WTC11 (cell line): ENCODE measurements around the gene NOD1. TPM values are rescaled to one million over a fixed set of nuclear protein-coding genes. Genes with fewer than 3 reads are reported as not detected.
"Not testable (repeated sequence)": the region's sequence is repeated elsewhere in the genome, so short reads cannot be mapped to it uniquely, and the experiment has no call there.

Source experiments
- ATAC-seq: fragments of 200-7000 bp; cut with Tn5 transposase; 2 replicates; pipeline ENCODE4 v1.10.0; 2021; ENCODE audit warnings: mild to moderate bottlenecking, moderate library complexity
- CTCF ChIA-PET: fragments of 300-600 bp; sonication (Branson Sonifier 250); formaldehyde crosslinking; loops from one replicate; lab custom pipeline; 2021; ENCODE audit warnings: antibody characterized with exemption; lab: Charles Lee
- POLR2A ChIA-PET: fragments of 350-600 bp; sonication (Branson Sonifier 250); formaldehyde crosslinking; loops from one replicate; lab custom pipeline; 2021; ENCODE audit warnings: antibody characterized with exemption; lab: Charles Lee
- DNase-seq: peaks from one replicate; pipeline ENCODE4 v3.0.0; 2021; ENCODE audit warnings: low spot score
- H3K27ac Mint-ChIP-seq: 2 replicates; pipeline ENCODE4 v1.8.0; 2021; ENCODE audit warnings: mixed read lengths
- H3K27me3 Mint-ChIP-seq: 2 replicates; pipeline ENCODE4 v1.8.0; 2021; ENCODE audit warnings: low read depth, mild to moderate bottlenecking, moderate library complexity, mixed read lengths
- H3K36me3 Mint-ChIP-seq: 2 replicates; pipeline ENCODE4 v1.8.0; 2021; ENCODE audit warnings: mixed read lengths
- H3K4me1 Mint-ChIP-seq: 2 replicates; pipeline ENCODE4 v1.8.0; 2022; ENCODE audit warnings: mixed read lengths
- H3K4me3 Mint-ChIP-seq: 2 replicates; pipeline ENCODE4 v1.8.0; 2021; ENCODE audit warnings: mild to moderate bottlenecking, moderate library complexity, mixed read lengths
- H3K9me3 Mint-ChIP-seq: 2 replicates; pipeline ENCODE4 v1.8.0; 2021; ENCODE audit warnings: mixed read lengths
- ELF4 ChIP-seq: sonication (generic); formaldehyde crosslinking; IDR thresholded peaks from 2 replicates; pipeline ENCODE4 v1.8.1; 2022; ENCODE audit warnings: low read depth, mild to moderate bottlenecking, moderate library complexity, missing genetic modification reagents
- FOXJ3 ChIP-seq: sonication (generic); formaldehyde crosslinking; IDR thresholded peaks from 2 replicates; pipeline ENCODE4 v1.9.0; 2021; ENCODE audit warnings: missing genetic modification reagents, mild to moderate bottlenecking, borderline replicate concordance
- GABPB1 ChIP-seq: sonication (generic); formaldehyde crosslinking; IDR thresholded peaks from 2 replicates; pipeline ENCODE4 v1.8.1; 2023; ENCODE audit warnings: mild to moderate bottlenecking, missing genetic modification reagents
- GRHL2 ChIP-seq: fragments of 250-450 bp; sonication (Bioruptor Pico); IDR thresholded peaks from 2 replicates; pipeline ENCODE4 v1.8.0; 2022; ENCODE audit warnings: mild to moderate bottlenecking, moderate library complexity; ENCODE audit not compliant: insufficient replicate concordance, severe bottlenecking
- OVOL2 ChIP-seq: fragments of 250-450 bp; sonication (Bioruptor Pico); IDR thresholded peaks from 2 replicates; pipeline ENCODE4 v1.9.0; 2021; ENCODE audit warnings: mild to moderate bottlenecking, borderline replicate concordance
- SMAD4 ChIP-seq: sonication (generic); formaldehyde crosslinking; IDR thresholded peaks from 2 replicates; pipeline ENCODE4 v1.8.0; 2022; ENCODE audit warnings: mild to moderate bottlenecking, missing genetic modification reagents
- SOX15 ChIP-seq: fragments of 250-450 bp; sonication (Bioruptor Pico); IDR thresholded peaks from 2 replicates; pipeline ENCODE4 v1.9.0; 2021; ENCODE audit warnings: mild to moderate bottlenecking
- TEAD4 ChIP-seq: sonication (generic); formaldehyde crosslinking; IDR thresholded peaks from 2 replicates; pipeline ENCODE4 v1.8.0; 2022; ENCODE audit warnings: mild to moderate bottlenecking, missing genetic modification reagents
- ZNF396 ChIP-seq: fragments of 250-450 bp; sonication (Bioruptor Pico); IDR thresholded peaks from 2 replicates; pipeline ENCODE4 v1.8.0; 2021; ENCODE audit warnings: mild to moderate bottlenecking, moderate library complexity, borderline replicate concordance
- total RNA-seq: library from RNA; stranded (reverse); gene quantifications from 3 replicates; pipeline ENCODE4 v1.2.3, GENCODE V29; 2021
- TF ChIP-seq, protein P1 (sequence below): sonication (generic); formaldehyde crosslinking; IDR thresholded peaks from 2 replicates; pipeline ENCODE4 v1.8.1; 2023; ENCODE audit warnings: mild to moderate bottlenecking, missing genetic modification reagents, moderate library complexity
- TF ChIP-seq, protein P2 (sequence below): sonication (generic); formaldehyde crosslinking; IDR thresholded peaks from 2 replicates; pipeline ENCODE4 v1.8.0; 2022; ENCODE audit warnings: mild to moderate bottlenecking, missing genetic modification reagents
- TF ChIP-seq, protein P3 (sequence below): fragments of 250-450 bp; sonication (Bioruptor Pico); IDR thresholded peaks from 2 replicates; pipeline ENCODE4 v1.9.0; 2021; ENCODE audit warnings: moderate library complexity, mild to moderate bottlenecking, inconsistent platforms, borderline replicate concordance
- TF ChIP-seq, protein P4 (sequence below): sonication (generic); formaldehyde crosslinking; IDR thresholded peaks from 2 replicates; pipeline ENCODE4 v1.8.0; 2022; ENCODE audit warnings: missing genetic modification reagents
- TF ChIP-seq, protein P5 (sequence below): sonication (generic); formaldehyde crosslinking; IDR thresholded peaks from 2 replicates; pipeline ENCODE4 v1.8.0; 2023; ENCODE audit warnings: missing genetic modification reagents, mild to moderate bottlenecking, borderline replicate concordance
- TF ChIP-seq, protein P6 (sequence below): sonication (generic); formaldehyde crosslinking; IDR thresholded peaks from 2 replicates; pipeline ENCODE4 v1.8.1; 2023; ENCODE audit warnings: mild to moderate bottlenecking, missing genetic modification reagents, borderline replicate concordance
- TF ChIP-seq, protein P7 (sequence below): sonication (generic); formaldehyde crosslinking; IDR thresholded peaks from 2 replicates; pipeline ENCODE4 v1.8.0; 2022; ENCODE audit warnings: mild to moderate bottlenecking, missing genetic modification reagents

NOD1 gene
- total RNA-seq, 1 experiment from 2014 or later: 6.4 TPM

DNA sequence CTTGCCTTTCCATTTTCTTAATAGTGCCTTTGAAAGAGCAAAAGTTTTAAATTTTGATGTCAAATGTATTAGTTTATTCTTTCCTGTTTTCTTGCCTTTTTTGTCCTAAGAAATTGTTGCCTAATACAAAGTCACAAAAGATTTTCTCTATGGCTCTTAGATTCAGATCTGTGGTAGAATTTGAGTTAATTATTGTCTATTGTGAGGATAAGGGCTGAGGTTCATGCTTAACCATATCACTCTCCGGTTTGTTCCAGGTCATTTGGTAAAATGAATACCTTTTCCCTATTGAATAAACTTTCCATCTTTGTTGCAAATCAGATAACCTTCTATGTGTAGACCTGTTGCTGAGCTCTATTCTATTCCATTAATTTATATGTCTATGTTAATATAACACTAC lies 96.0 kb downstream of the NOD1 start:
- no peak for ATAC-seq
- Mint-ChIP-seq H3K27ac (no peak overlapping the region), H3K4me3 (no peak overlapping the region), H3K4me1 (no peaks in the 10 kb centered on the region), H3K27me3 (no peaks in the 10 kb centered on the region), H3K36me3 (peaks cover 16% of the 10 kb centered on the region), H3K9me3 (peaks cover 16% of the 10 kb centered on the region)
- CTCF ChIA-PET: no interaction called here
- no peak for TF ChIP-seq ELF4 (CRISPR knock-in tag)
- TF ChIP-seq, protein P1, sequence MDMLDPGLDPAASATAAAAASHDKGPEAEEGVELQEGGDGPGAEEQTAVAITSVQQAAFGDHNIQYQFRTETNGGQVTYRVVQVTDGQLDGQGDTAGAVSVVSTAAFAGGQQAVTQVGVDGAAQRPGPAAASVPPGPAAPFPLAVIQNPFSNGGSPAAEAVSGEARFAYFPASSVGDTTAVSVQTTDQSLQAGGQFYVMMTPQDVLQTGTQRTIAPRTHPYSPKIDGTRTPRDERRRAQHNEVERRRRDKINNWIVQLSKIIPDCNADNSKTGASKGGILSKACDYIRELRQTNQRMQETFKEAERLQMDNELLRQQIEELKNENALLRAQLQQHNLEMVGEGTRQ (CRISPR knock-in tag): no peak
- TF ChIP-seq, protein P2, sequence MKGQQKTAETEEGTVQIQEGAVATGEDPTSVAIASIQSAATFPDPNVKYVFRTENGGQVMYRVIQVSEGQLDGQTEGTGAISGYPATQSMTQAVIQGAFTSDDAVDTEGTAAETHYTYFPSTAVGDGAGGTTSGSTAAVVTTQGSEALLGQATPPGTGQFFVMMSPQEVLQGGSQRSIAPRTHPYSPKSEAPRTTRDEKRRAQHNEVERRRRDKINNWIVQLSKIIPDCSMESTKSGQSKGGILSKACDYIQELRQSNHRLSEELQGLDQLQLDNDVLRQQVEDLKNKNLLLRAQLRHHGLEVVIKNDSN: no peak
- POLR2A ChIA-PET: no interaction called here
- DNase-seq: no peak

DNA sequence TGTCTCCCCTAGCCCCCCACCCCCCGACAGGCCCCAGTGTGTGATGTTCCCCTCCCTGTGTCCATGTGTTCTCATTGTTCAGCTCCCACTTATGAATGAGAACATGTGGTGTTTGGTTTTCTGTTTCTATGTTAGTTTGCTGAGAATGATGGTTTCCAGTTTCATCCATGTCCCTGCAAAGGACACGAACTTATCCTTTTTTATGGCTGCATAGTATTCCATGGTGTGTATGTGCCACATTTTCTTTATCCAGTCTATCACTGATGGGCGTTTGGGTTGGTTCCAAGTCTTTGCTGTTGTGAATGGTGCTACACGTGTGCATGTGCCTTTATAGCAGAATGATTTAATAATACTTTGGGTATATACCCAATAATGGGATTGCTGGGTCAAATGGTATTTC lies 97.8 kb downstream of the NOD1 start:
- H3K27ac Mint-ChIP-seq, ATAC-seq, CTCF ChIA-PET, H3K27me3 Mint-ChIP-seq, DNase-seq, H3K4me1 Mint-ChIP-seq, H3K4me3 Mint-ChIP-seq: not testable (repeated sequence)
- POLR2A ChIA-PET: interaction anchor here (0.6 kb wide), 1 partner anchor 37 kb away, joined by 3 read pairs; no protein-coding TSS in a partner anchor
- H3K36me3 Mint-ChIP-seq: peaks cover 16% of the 10 kb centered on the region
- peaks cover 16% of the 10 kb centered on the region for H3K9me3 Mint-ChIP-seq

DNA sequence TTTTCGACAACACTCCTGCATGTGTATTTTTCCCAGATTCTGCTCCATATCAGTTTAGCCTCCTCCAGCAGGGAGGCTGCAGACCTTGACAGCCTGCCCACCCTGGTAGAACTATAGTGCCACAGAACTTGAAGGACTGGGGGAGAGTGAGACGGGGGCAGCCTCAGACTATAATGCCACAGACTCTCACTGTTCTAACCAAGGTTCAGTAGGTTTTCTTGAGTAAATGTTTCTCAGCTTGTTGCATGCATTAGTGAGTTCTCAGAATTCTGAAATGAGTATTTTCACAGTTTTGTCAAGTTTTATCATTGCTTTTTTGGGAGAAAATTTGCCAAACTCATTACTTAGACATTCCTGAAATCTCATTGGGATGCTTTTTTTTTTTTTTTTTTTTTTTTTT lies 98.3 kb downstream of the NOD1 start:
- Mint-ChIP-seq H3K4me3 (no peak overlapping the region), H3K36me3 (peaks cover 16% of the 10 kb centered on the region)
- no peak for ATAC-seq
- no peak for TF ChIP-seq SMAD4 (CRISPR knock-in tag)
- no peak for TF ChIP-seq FOXJ3 (CRISPR knock-in tag)
- TF ChIP-seq OVOL2: no peak
- TF ChIP-seq, protein P3, sequence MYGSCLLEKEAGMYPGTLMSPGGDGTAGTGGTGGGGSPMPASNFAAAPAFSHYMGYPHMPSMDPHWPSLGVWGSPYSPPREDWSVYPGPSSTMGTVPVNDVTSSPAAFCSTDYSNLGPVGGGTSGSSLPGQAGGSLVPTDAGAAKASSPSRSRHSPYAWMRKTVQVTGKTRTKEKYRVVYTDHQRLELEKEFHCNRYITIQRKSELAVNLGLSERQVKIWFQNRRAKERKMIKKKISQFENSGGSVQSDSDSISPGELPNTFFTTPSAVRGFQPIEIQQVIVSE (CRISPR knock-in tag): no peak
- TF ChIP-seq GABPB1 (CRISPR knock-in tag): no peak
- TF ChIP-seq TEAD4 (CRISPR knock-in tag): no peak
- TF ChIP-seq, protein P4, sequence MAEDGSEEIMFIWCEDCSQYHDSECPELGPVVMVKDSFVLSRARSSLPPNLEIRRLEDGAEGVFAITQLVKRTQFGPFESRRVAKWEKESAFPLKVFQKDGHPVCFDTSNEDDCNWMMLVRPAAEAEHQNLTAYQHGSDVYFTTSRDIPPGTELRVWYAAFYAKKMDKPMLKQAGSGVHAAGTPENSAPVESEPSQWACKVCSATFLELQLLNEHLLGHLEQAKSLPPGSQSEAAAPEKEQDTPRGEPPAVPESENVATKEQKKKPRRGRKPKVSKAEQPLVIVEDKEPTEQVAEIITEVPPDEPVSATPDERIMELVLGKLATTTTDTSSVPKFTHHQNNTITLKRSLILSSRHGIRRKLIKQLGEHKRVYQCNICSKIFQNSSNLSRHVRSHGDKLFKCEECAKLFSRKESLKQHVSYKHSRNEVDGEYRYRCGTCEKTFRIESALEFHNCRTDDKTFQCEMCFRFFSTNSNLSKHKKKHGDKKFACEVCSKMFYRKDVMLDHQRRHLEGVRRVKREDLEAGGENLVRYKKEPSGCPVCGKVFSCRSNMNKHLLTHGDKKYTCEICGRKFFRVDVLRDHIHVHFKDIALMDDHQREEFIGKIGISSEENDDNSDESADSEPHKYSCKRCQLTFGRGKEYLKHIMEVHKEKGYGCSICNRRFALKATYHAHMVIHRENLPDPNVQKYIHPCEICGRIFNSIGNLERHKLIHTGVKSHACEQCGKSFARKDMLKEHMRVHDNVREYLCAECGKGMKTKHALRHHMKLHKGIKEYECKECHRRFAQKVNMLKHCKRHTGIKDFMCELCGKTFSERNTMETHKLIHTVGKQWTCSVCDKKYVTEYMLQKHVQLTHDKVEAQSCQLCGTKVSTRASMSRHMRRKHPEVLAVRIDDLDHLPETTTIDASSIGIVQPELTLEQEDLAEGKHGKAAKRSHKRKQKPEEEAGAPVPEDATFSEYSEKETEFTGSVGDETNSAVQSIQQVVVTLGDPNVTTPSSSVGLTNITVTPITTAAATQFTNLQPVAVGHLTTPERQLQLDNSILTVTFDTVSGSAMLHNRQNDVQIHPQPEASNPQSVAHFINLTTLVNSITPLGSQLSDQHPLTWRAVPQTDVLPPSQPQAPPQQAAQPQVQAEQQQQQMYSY (CRISPR knock-in tag): no peak
- TF ChIP-seq ELF4 (CRISPR knock-in tag): no peak
- no peak for TF ChIP-seq ZNF396 (CRISPR knock-in tag)
- TF ChIP-seq SOX15 (CRISPR knock-in tag): no peak
- TF ChIP-seq, protein P5, sequence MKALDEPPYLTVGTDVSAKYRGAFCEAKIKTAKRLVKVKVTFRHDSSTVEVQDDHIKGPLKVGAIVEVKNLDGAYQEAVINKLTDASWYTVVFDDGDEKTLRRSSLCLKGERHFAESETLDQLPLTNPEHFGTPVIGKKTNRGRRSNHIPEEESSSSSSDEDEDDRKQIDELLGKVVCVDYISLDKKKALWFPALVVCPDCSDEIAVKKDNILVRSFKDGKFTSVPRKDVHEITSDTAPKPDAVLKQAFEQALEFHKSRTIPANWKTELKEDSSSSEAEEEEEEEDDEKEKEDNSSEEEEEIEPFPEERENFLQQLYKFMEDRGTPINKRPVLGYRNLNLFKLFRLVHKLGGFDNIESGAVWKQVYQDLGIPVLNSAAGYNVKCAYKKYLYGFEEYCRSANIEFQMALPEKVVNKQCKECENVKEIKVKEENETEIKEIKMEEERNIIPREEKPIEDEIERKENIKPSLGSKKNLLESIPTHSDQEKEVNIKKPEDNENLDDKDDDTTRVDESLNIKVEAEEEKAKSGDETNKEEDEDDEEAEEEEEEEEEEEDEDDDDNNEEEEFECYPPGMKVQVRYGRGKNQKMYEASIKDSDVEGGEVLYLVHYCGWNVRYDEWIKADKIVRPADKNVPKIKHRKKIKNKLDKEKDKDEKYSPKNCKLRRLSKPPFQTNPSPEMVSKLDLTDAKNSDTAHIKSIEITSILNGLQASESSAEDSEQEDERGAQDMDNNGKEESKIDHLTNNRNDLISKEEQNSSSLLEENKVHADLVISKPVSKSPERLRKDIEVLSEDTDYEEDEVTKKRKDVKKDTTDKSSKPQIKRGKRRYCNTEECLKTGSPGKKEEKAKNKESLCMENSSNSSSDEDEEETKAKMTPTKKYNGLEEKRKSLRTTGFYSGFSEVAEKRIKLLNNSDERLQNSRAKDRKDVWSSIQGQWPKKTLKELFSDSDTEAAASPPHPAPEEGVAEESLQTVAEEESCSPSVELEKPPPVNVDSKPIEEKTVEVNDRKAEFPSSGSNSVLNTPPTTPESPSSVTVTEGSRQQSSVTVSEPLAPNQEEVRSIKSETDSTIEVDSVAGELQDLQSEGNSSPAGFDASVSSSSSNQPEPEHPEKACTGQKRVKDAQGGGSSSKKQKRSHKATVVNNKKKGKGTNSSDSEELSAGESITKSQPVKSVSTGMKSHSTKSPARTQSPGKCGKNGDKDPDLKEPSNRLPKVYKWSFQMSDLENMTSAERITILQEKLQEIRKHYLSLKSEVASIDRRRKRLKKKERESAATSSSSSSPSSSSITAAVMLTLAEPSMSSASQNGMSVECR: no peak
- no peak for TF ChIP-seq GRHL2
- TF ChIP-seq, protein P6, sequence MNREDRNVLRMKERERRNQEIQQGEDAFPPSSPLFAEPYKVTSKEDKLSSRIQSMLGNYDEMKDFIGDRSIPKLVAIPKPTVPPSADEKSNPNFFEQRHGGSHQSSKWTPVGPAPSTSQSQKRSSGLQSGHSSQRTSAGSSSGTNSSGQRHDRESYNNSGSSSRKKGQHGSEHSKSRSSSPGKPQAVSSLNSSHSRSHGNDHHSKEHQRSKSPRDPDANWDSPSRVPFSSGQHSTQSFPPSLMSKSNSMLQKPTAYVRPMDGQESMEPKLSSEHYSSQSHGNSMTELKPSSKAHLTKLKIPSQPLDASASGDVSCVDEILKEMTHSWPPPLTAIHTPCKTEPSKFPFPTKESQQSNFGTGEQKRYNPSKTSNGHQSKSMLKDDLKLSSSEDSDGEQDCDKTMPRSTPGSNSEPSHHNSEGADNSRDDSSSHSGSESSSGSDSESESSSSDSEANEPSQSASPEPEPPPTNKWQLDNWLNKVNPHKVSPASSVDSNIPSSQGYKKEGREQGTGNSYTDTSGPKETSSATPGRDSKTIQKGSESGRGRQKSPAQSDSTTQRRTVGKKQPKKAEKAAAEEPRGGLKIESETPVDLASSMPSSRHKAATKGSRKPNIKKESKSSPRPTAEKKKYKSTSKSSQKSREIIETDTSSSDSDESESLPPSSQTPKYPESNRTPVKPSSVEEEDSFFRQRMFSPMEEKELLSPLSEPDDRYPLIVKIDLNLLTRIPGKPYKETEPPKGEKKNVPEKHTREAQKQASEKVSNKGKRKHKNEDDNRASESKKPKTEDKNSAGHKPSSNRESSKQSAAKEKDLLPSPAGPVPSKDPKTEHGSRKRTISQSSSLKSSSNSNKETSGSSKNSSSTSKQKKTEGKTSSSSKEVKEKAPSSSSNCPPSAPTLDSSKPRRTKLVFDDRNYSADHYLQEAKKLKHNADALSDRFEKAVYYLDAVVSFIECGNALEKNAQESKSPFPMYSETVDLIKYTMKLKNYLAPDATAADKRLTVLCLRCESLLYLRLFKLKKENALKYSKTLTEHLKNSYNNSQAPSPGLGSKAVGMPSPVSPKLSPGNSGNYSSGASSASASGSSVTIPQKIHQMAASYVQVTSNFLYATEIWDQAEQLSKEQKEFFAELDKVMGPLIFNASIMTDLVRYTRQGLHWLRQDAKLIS (CRISPR knock-in tag): no peak
- TF ChIP-seq, protein P7, sequence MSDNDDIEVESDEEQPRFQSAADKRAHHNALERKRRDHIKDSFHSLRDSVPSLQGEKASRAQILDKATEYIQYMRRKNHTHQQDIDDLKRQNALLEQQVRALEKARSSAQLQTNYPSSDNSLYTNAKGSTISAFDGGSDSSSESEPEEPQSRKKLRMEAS: no peak

More for the DNA sequence above, 98.3 kb downstream of the NOD1 start:
- Mint-ChIP-seq H3K27me3 (no peaks in the 10 kb centered on the region), H3K4me1 (no peaks in the 10 kb centered on the region), H3K27ac (no peak overlapping the region), H3K9me3 (peaks cover 16% of the 10 kb centered on the region)
- POLR2A ChIA-PET: interaction anchor here (0.6 kb wide), 1 partner anchor 37 kb away, joined by 3 read pairs; no protein-coding TSS in a partner anchor
- CTCF ChIA-PET: no interaction called here
- DNase-seq: no peak
